ENCODE data around the gene RAMP1.

The RAMP1 gene

GRCh38 chr2:237889811-237890210, 30.4 kb downstream of the RAMP1 start:
- intact Hi-C loops (cut with DNase I): no loop called here
- DNase-seq: peak in 3 of 10 donors; percentile 23 to 46 (median 33)

- DNase-seq: peak in 1 of 10 donors; percentile 5
- intact Hi-C loops (cut with DNase I): no loop called here
Measured at GRCh38 chr2:237892478-237892877, 33.1 kb downstream of the RAMP1 start.

- intact Hi-C loops (cut with DNase I): no loop called here
- DNase-seq: peak in 1 of 10 donors; percentile 3
Measured at GRCh38 chr2:237892984-237893595, 33.7 kb downstream of the RAMP1 start.

GRCh38 chr2:237894396-237894979, 35.1 kb downstream of the RAMP1 start:
- peak in 3 of 10 donors; percentile 54 to 69 (median 65) for DNase-seq
- intact Hi-C loops (cut with DNase I): no loop called here

- intact Hi-C loops (cut with DNase I): no loop called here
- peak in 4 of 10 donors; percentile 6 to 73 (median 33) for DNase-seq
Measured at GRCh38 chr2:237894986-237895543, 35.6 kb downstream of the RAMP1 start.

GRCh38 chr2:237895544-237896506, 36.4 kb downstream of the RAMP1 start:
- DNase-seq: peak in 9 of 10 donors; percentile 50 to 96 (median 74)
- intact Hi-C loops (cut with DNase I): no loop called here

GRCh38 chr2:237896507-237896892, 37.1 kb downstream of the RAMP1 start:
- intact Hi-C loops (cut with DNase I): no loop called here

GRCh38 chr2:237896956-237897355, 37.5 kb downstream of the RAMP1 start:
- intact Hi-C loops (cut with DNase I): no loop called here
- peak in 3 of 10 donors; percentile 43 to 61 (median 54) for DNase-seq

More at GRCh38 chr2:237896507-237896892, 37.1 kb downstream of the RAMP1 start:
- DNase-seq: peak in 1 of 10 donors; percentile 29

GRCh38 chr2:237898057-237898414, 38.6 kb downstream of the RAMP1 start:
- no peak for DNase-seq
- intact Hi-C loops (cut with DNase I): no loop called here

GRCh38 chr2:237900891-237901831, 41.7 kb downstream of the RAMP1 start:
- peak in 3 of 10 donors; percentile 21 to 71 (median 66) for DNase-seq
- intact Hi-C loops (cut with DNase I): no loop called here

GRCh38 chr2:237901932-237902850, 42.8 kb downstream of the RAMP1 start:
- intact Hi-C loops (cut with DNase I): no loop called here
- peak in 3 of 10 donors; percentile 33 to 69 (median 69) for DNase-seq

GRCh38 chr2:237904831-237905599, 45.6 kb downstream of the RAMP1 start:
- peak in 6 of 10 donors; percentile 27 to 87 (median 58) for DNase-seq
- intact Hi-C loops (cut with DNase I): no loop called here

GRCh38 chr2:237907144-237907543, 47.7 kb downstream of the RAMP1 start:
- DNase-seq: no peak
- intact Hi-C loops (cut with DNase I): no loop called here

- intact Hi-C loops (cut with DNase I): no loop called here
- DNase-seq: peak in 2 of 10 donors; percentile 48 to 52
Measured at GRCh38 chr2:237909075-237909695, 49.8 kb downstream of the RAMP1 start.

GRCh38 chr2:237909801-237910475, 50.5 kb downstream of the RAMP1 start:
- intact Hi-C loops (cut with DNase I): no loop called here
- DNase-seq: peak in 2 of 10 donors; percentile 39 to 56

- DNase-seq: peak in 2 of 10 donors; percentile 41 to 59
- intact Hi-C loops (cut with DNase I): no loop called here
Measured at GRCh38 chr2:237910576-237911362, 51.3 kb downstream of the RAMP1 start.

Data from posterior cingulate gyrus (tissue), 11 donors.